ENCODE measurements around the gene CFAP126.
A peak's percentile ranks its signal among the peaks of the same experiment; 100 is the strongest.
"Not testable (repeated sequence)": the region's sequence is repeated elsewhere in the genome, so short reads cannot be mapped to it uniquely, and the experiment has no call there.

CFAP126 gene

DNA sequence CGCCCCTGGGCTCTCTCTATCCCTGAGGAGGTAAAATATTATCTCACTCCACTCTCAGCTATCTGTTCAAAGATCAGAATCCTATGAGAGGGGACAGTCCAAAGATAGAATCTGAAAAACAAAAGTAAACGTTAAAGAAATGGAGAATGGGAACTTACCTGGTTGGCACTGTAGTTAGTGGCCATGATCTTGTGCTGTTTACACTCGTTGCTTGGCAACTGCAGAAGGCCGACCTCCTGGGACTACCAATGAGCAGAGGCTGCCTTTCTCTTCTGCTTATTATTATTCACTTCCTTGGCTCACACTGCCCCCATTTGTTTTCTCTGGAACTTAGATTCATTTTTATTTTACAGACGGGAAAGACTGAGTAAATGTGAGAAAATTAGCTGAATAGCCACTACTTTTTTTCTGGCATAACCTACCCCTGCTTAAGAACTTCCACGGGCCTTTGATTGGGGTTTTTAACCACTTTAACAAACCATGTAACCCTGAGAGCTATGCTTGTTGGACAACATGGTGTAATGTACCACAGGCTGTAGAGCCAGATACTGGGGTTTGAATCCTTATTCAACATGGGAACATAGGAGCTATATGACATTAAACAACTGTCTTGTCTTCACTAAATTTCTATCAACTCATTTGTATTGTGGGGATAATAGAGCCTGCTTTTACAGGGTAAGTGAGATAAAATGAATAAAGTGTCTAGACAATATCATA, at the start of gene CFAP126:
CFAP126 (minus strand) TSS at position 193 of the 717 bp plus-strand sequence; CDS start at position 185, 8 bp downstream.
- peaks cover 5% of the 10 kb centered on the region for H3K4me1 Mint-ChIP-seq (ENCODE audit: low read depth)
- H3K27ac Mint-ChIP-seq, result peak within 1 kb of the TSS; percentile 31
- intact Hi-C loops (cut with micrococcal nuclease), result loop anchor here (5.0 kb wide), 1 partner anchor 141 kb away; the partner anchor contains the start of gene TOMM40L
- peaks cover 36% of the 10 kb centered on the region for H3K36me3 Mint-ChIP-seq (ENCODE audit: low read depth)
- H3K4me3 Mint-ChIP-seq, result no peak within 1 kb of the TSS
- H3K27me3 Mint-ChIP-seq, result no peaks in the 10 kb centered on the region
- H3K9me3 Mint-ChIP-seq, result no peaks in the 10 kb centered on the region

GRCh38 chr1:161413050-161413449, 45.4 kb upstream of the CFAP126 start:
- intact Hi-C loops (cut with micrococcal nuclease); H3K27ac Mint-ChIP-seq; H3K9me3 Mint-ChIP-seq; H3K4me1 Mint-ChIP-seq (ENCODE audit: low read depth); H3K4me3 Mint-ChIP-seq; H3K36me3 Mint-ChIP-seq (ENCODE audit: low read depth): not testable (repeated sequence)
- H3K27me3 Mint-ChIP-seq, result peaks cover 17% of the 10 kb centered on the region

- H3K9me3 Mint-ChIP-seq; H3K4me1 Mint-ChIP-seq (ENCODE audit: low read depth); intact Hi-C loops (cut with micrococcal nuclease); H3K4me3 Mint-ChIP-seq; H3K27ac Mint-ChIP-seq; H3K36me3 Mint-ChIP-seq (ENCODE audit: low read depth): not testable (repeated sequence)
- H3K27me3 Mint-ChIP-seq, result peaks cover 10% of the 10 kb centered on the region
These were observed 42.9 kb upstream of the CFAP126 start for GRCh38 chr1:161410636-161410970.

- intact Hi-C loops (cut with micrococcal nuclease); H3K27ac Mint-ChIP-seq; H3K36me3 Mint-ChIP-seq (ENCODE audit: low read depth); H3K9me3 Mint-ChIP-seq; H3K4me3 Mint-ChIP-seq; H3K4me1 Mint-ChIP-seq (ENCODE audit: low read depth): not testable (repeated sequence)
- H3K27me3 Mint-ChIP-seq, result peaks cover 15% of the 10 kb centered on the region
These were observed 42.4 kb upstream of the CFAP126 start for GRCh38 chr1:161409848-161410635.

DNA sequence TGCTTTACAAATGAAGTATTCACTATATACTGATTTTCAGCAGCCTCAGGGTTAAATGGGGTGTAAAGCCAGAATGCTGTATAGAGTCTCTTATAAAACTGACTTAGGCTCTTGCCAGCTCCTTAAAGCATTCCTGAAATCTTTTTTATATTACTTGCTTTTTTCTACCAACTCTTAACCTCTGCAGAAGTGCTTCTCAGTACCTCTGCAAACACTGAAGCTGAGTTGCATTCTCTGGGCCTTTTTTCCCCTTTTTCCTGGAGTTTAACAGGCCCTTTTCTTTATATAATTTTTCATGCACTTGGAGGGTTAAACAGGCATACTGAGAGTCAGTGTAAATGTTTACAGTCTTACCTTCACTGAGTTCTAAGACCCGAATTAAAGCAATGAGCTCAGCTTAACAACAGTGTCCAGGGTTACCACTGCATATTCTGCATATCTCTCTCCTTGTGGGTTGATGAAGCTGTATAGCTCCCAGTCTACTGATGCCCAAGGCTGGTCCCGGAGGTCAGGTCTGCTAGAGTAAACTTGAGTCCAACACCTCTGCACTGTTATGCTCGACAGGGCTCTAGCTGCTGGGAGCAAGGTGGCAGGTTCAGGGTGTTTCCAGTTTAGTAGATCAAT, 40.9 kb upstream of the CFAP126 start:
- Mint-ChIP-seq H3K9me3 (peaks cover 19% of the 10 kb centered on the region), H3K27ac (no peak overlapping the region), H3K4me1 (ENCODE audit: low read depth) (no peaks in the 10 kb centered on the region), H3K4me3 (no peak overlapping the region), H3K27me3 (peaks cover 27% of the 10 kb centered on the region), H3K36me3 (ENCODE audit: low read depth) (peaks cover 11% of the 10 kb centered on the region)
- intact Hi-C loops (cut with micrococcal nuclease), result no loop called here

DNA sequence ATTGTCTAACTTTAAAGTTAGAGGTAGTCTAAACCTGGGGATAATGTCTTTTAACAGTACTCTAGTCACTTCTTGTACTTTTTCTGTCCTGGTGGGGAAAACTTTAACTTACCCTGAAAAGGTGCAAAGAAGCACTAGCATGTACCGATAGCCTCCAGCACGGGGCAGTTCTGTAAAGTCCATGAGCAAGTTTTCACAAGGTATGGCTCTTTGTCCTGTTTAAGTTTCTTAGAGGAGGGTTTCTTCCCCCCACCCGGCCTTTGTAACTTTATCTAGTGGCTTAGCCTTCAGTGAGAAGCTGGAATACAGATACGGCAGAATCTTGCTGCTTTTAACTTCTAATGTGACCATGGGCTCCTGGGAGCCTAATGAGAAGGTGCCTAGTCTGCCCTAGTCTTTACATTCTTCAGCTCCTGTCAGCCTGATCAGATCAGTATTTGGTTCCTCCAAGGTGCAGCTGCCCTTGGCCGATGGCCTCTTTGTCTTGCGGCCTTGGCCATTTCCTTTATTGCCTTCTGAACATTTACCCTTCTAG, 39.8 kb upstream of the CFAP126 start:
- peaks cover 11% of the 10 kb centered on the region for H3K36me3 Mint-ChIP-seq (ENCODE audit: low read depth)
- intact Hi-C loops (cut with micrococcal nuclease), result no loop called here

GRCh38 chr1:161406551-161406950, 38.9 kb upstream of the CFAP126 start:
- Mint-ChIP-seq H3K9me3 (peaks cover 22% of the 10 kb centered on the region), H3K27me3 (peaks cover 33% of the 10 kb centered on the region), H3K36me3 (ENCODE audit: low read depth) (peaks cover 11% of the 10 kb centered on the region)
- H3K4me3 Mint-ChIP-seq; H3K4me1 Mint-ChIP-seq (ENCODE audit: low read depth); H3K27ac Mint-ChIP-seq; intact Hi-C loops (cut with micrococcal nuclease): not testable (repeated sequence)

More for the DNA sequence above, 39.8 kb upstream of the CFAP126 start:
- Mint-ChIP-seq H3K27ac (no peak overlapping the region), H3K4me1 (ENCODE audit: low read depth) (no peaks in the 10 kb centered on the region), H3K4me3 (no peak overlapping the region), H3K9me3 (peaks cover 22% of the 10 kb centered on the region), H3K27me3 (peaks cover 35% of the 10 kb centered on the region)

DNA sequence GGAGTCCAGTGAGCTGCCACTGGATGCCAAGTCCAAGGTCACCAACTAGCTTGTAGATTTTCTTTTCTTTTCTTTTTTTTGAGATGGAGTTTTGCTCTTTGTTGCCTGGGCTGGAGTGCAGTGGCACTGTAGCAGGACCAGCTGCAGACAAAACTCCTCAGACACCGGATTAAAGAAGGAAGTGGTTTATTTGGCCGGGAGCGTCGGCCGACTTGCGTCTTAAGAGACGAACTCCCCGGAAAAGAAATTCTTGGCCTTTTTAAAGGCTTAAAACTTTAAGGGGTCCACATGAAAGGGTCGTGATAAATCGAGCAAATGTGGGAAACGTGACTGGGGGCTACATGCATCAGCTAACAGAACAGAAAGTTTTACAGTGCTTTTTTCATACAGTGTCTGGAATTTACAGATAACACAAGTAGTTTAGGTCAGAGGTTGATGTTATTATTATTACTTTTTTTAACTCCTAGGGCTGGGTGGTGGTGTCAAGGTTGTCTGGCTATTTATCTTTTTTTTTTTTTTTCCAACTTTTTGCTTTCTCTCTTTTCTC, 36.4 kb upstream of the CFAP126 start:
- Mint-ChIP-seq H3K9me3 (peaks cover 13% of the 10 kb centered on the region), H3K4me3 (no peak overlapping the region), H3K27me3 (peaks cover 34% of the 10 kb centered on the region), H3K4me1 (ENCODE audit: low read depth) (peaks cover 18% of the 10 kb centered on the region), H3K27ac (no peak overlapping the region), H3K36me3 (ENCODE audit: low read depth) (peaks cover 24% of the 10 kb centered on the region)
- intact Hi-C loops (cut with micrococcal nuclease), result no loop called here

DNA sequence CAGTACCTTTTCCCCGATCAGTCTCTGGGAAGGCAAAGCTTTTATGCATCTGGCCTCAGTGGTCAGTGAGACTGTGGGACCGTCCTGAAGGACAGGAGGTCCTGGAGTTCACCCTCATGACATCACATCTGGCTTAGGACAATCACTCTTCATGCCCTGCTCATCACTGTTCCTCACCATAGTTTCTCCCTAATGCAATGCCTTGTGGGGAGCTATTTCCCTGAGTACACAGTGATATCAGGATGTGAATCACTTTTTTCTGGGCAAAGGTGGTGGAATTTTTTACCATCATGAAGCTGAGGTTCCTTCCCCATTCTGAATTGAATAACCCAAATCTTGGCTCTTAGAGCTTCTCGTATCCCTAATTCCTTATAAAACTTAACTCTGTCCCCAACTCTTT, 34.8 kb upstream of the CFAP126 start:
- intact Hi-C loops (cut with micrococcal nuclease), result no loop called here
- no peak overlapping the region for H3K4me3 Mint-ChIP-seq
- H3K4me1 Mint-ChIP-seq (ENCODE audit: low read depth), result peaks cover 21% of the 10 kb centered on the region
- H3K9me3 Mint-ChIP-seq, result peaks cover 13% of the 10 kb centered on the region
- H3K36me3 Mint-ChIP-seq (ENCODE audit: low read depth), result peaks cover 27% of the 10 kb centered on the region
- no peak overlapping the region for H3K27ac Mint-ChIP-seq
- H3K27me3 Mint-ChIP-seq, result peaks cover 34% of the 10 kb centered on the region

DNA sequence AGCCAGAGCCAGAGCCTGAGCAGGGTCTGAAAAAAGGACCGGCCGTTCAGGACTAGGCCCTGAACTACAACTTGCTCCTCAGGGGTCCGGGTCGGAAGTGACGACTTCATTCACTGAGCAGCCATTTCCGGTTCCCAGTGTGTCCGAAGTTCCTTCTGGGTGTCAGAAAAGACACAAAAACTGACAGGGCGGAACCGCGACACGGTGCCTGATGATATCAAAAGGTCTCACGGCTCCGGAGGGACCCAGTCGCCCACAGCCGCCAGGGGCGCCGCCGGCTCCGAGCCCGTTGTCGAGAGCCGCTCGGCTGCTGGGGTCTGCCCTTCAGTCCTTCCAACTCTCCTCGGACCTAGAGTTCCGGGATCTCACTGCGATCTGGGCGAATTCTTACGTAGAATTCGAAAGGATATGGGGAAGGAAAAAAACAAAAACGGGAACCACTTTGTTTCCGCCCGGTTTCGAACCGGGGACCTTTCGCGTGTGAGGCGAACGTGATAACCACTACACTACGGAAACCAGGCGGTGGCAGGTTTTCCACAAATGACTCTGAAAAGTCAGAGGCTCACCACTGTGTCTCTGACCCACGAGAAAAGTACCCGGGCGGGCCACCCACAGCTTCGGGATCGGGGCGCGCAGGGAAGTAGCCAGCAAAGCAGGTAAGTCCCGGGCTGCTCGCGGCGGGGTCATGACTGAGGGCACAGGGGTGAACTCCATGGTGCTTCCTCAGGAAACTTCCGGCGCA, 31.8 kb upstream of the CFAP126 start:
- intact Hi-C loops (cut with micrococcal nuclease), result loop anchor here (1.0 kb wide), 1 partner anchor 9 kb away; no protein-coding TSS in a partner anchor
- Mint-ChIP-seq H3K4me1 (ENCODE audit: low read depth) (peaks cover 21% of the 10 kb centered on the region), H3K9me3 (peaks cover 11% of the 10 kb centered on the region)

GRCh38 chr1:161398900-161399256, 31.2 kb upstream of the CFAP126 start:
- peaks cover 6% of the 10 kb centered on the region for H3K9me3 Mint-ChIP-seq
- H3K36me3 Mint-ChIP-seq (ENCODE audit: low read depth), result peaks cover 19% of the 10 kb centered on the region
- peaks cover 21% of the 10 kb centered on the region for H3K4me1 Mint-ChIP-seq (ENCODE audit: low read depth)
- H3K27ac Mint-ChIP-seq, result peak overlapping the region; percentile 100
- intact Hi-C loops (cut with micrococcal nuclease), result loop anchor here (1.0 kb wide), 1 partner anchor 9 kb away; no protein-coding TSS in a partner anchor
- peak overlapping the region; percentile 97 for H3K4me3 Mint-ChIP-seq
- peaks cover 21% of the 10 kb centered on the region for H3K27me3 Mint-ChIP-seq

More for the DNA sequence above, 31.8 kb upstream of the CFAP126 start:
- H3K36me3 Mint-ChIP-seq (ENCODE audit: low read depth), result peaks cover 25% of the 10 kb centered on the region
- peak overlapping the region; percentile 97 for H3K4me3 Mint-ChIP-seq
- H3K27me3 Mint-ChIP-seq, result peaks cover 26% of the 10 kb centered on the region
- H3K27ac Mint-ChIP-seq, result peak overlapping the region; percentile 100

DNA sequence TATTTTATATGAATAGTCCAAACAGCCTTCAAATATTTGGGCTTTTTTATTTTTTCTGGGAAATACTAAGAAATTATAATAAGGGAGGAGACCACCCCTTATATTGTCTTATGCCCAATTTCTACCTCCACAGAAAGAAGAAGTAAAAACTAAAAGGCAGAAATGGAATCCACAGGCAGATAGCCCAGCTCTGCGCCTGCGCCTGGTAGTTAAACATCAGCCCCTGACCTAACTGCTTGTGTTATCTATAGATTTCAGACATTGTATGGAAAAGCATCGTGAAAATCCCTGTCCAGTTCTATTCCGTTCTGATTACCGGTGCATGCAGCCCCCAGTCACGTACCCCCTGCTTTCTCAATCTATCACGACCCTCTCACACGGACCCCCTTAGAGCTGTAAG, 29.4 kb upstream of the CFAP126 start:
- H3K27ac Mint-ChIP-seq; H3K27me3 Mint-ChIP-seq; H3K4me3 Mint-ChIP-seq; intact Hi-C loops (cut with micrococcal nuclease); H3K9me3 Mint-ChIP-seq: not testable (repeated sequence)
- peaks cover 16% of the 10 kb centered on the region for H3K36me3 Mint-ChIP-seq (ENCODE audit: low read depth)
- peaks cover 31% of the 10 kb centered on the region for H3K4me1 Mint-ChIP-seq (ENCODE audit: low read depth)

- H3K4me1 Mint-ChIP-seq (ENCODE audit: low read depth), result peaks cover 28% of the 10 kb centered on the region
- no peaks in the 10 kb centered on the region for H3K9me3 Mint-ChIP-seq
- no peaks in the 10 kb centered on the region for H3K36me3 Mint-ChIP-seq (ENCODE audit: low read depth)
- H3K27ac Mint-ChIP-seq, result no peak overlapping the region
- intact Hi-C loops (cut with micrococcal nuclease), result no loop called here
- H3K4me3 Mint-ChIP-seq, result no peak overlapping the region
- no peaks in the 10 kb centered on the region for H3K27me3 Mint-ChIP-seq
These were observed 25.5 kb upstream of the CFAP126 start for GRCh38 chr1:161393151-161393550.
